Right cardiac atrium (tissue), 5 donors: ENCODE results near the gene SLC22A13. TPM values are rescaled to one million over a fixed set of nuclear protein-coding genes. Genes with fewer than 3 reads are reported as not detected.
"Not testable (repeated sequence)": the region's sequence is repeated elsewhere in the genome, so short reads cannot be mapped to it uniquely, and the experiment has no call there.

Experiments used
- ATAC-seq, 2 donors: fragments of 200-7000 bp; cut with Tn5 transposase; one replicate each; pipeline versions ENCODE4 v1.8.0 to v1.9.1; 2020; ENCODE audit warnings: moderate library complexity in 2 of 2, mild to moderate bottlenecking in 1 of 2
- DNase-seq, 3 donors: peaks; one replicate each; pipeline ENCODE4 v3.0.0-alpha.2; 2020
- H3K27ac ChIP-seq: one replicate; pipeline ENCODE4 v1.5.1; 2013; ENCODE audit warnings: mild to moderate bottlenecking, low read length, control low read depth, moderate library complexity
- H3K27me3 ChIP-seq: one replicate; pipeline ENCODE4 v1.6.1; 2013; ENCODE audit not compliant: control insufficient read depth, insufficient read depth
- H3K4me1 ChIP-seq: one replicate; pipeline ENCODE4 v1.6.1; 2013; ENCODE audit warnings: low read length; ENCODE audit not compliant: control insufficient read depth, insufficient read depth
- H3K4me3 ChIP-seq: one replicate; pipeline ENCODE4 v1.5.1; 2013; ENCODE audit warnings: low read length, control low read depth
- H3K9me3 ChIP-seq: one replicate; pipeline ENCODE4 v1.6.1; 2013; ENCODE audit warnings: low read length; ENCODE audit not compliant: control insufficient read depth
- WGBS: extraction: QIAGEN DNeasy Blood & Tissue Kit; methylation state at CpG from one replicate; pipeline ENCODE4 v1.1.7; 2013; 5-methylcytosine and 5-hydroxymethylcytosine counted together
- intact Hi-C, 4 donors: fragments of 100-400 bp; cut with DNase I; formaldehyde crosslinking; loops; one replicate each; pipeline versions ENCODE4 v1.11.0 to v1.14.0; 2022 to 2023
- polyA plus RNA-seq: library from polyadenylated mRNA; stranded (reverse); fragments of 200-250 nt; gene quantifications from one replicate; pipeline ENCODE4 v1.2.3, GENCODE V29; 2013
- total RNA-seq, 4 donors: library from RNA; stranded (reverse); fragmentation: NEBNext Ultra II Directional; extraction: Animal tissue kit (Norgen Biotek cat#: 25700); gene quantifications; one replicate each; pipeline ENCODE4 v1.2.1, GENCODE V29; 2021
- donor health status: healthy with polysubstance abuse.
- donor health status: DM: no; HTN: yes; CAD: no.
- donor health status: DM: no; HTN: no; CAD: no.
- donor health status: DM: no; HTN: yes; CAD: no; lungs with severe emphysema.
- donor health status: DM: yes; HTN: yes; CAD: no.

The SLC22A13 gene
- total and polyA plus RNA-seq, 5 donors, result 0.09 to 0.29 (median 0.18) TPM; not detected in 2

- Histone ChIP-seq H3K9me3 (no peaks in the 10 kb centered on the region), H3K4me3 (no peak overlapping the region), H3K27me3 (no peaks in the 10 kb centered on the region), H3K4me1 (no peaks in the 10 kb centered on the region), H3K27ac (no peak overlapping the region)
- intact Hi-C loops, result no loop called here
- DNase-seq (no peak), ATAC-seq (no peak)
- 86% methylated on average over 8 of the region's 8 CpGs for WGBS
Measured at GRCh38 chr3:38318766-38319671, 53.4 kb downstream of the SLC22A13 start.

GRCh38 chr3:38320638-38321037 is 55.0 kb downstream of the SLC22A13 start:
- H3K4me1 ChIP-seq, H3K27ac ChIP-seq, H3K4me3 ChIP-seq, intact Hi-C loops, H3K9me3 ChIP-seq, DNase-seq, H3K27me3 ChIP-seq, ATAC-seq: not testable (repeated sequence)
- WGBS, result 90% methylated on average over 4 of the region's 4 CpGs

GRCh38 chr3:38323060-38323459 is 57.4 kb downstream of the SLC22A13 start:
- H3K4me3 ChIP-seq, result no peak overlapping the region
- ATAC-seq (no peak), DNase-seq (no peak)
- no peaks in the 10 kb centered on the region for H3K9me3 ChIP-seq
- H3K27me3 ChIP-seq, result no peaks in the 10 kb centered on the region
- no peaks in the 10 kb centered on the region for H3K4me1 ChIP-seq
- no peak overlapping the region for H3K27ac ChIP-seq
- intact Hi-C loops, result no loop called here
- WGBS, result 86% methylated on average over 1 of the region's 1 CpG

GRCh38 chr3:38325256-38325655 is 59.6 kb downstream of the SLC22A13 start:
- Histone ChIP-seq H3K27me3 (no peaks in the 10 kb centered on the region), H3K9me3 (no peaks in the 10 kb centered on the region), H3K4me1 (no peaks in the 10 kb centered on the region), H3K27ac (no peak overlapping the region), H3K4me3 (no peak overlapping the region)
- 74% methylated on average over 2 of the region's 2 CpGs for WGBS
- ATAC-seq, result no peak
- intact Hi-C loops, result no loop called here
- no peak for DNase-seq

- Histone ChIP-seq H3K9me3 (no peaks in the 10 kb centered on the region), H3K4me3 (no peak overlapping the region), H3K4me1 (no peaks in the 10 kb centered on the region), H3K27me3 (no peaks in the 10 kb centered on the region), H3K27ac (no peak overlapping the region)
- DNase-seq (no peak), ATAC-seq (no peak)
- intact Hi-C loops, result no loop called here
Measured at GRCh38 chr3:38327335-38328009, 61.9 kb downstream of the SLC22A13 start.

Other genes starting within 250 kb of the SLC22A13 start
- gene PLCD1, start 236.2 kb upstream of the SLC22A13 start, total RNA-seq, result 10 to 100 TPM; 12.1 to 17.7 (median 15.2) TPM
- gene PLCD1, start 236.2 kb upstream of the SLC22A13 start, polyA plus RNA-seq, result 11.2 TPM
- 1 to 10 TPM in 1 of 4 donors, under 1 TPM in 3; 0.23 to 1.0 (median 0.61) TPM for gene DLEC1, start 226.6 kb upstream of the SLC22A13 start, total RNA-seq
- 0.48 TPM for gene DLEC1, start 226.6 kb upstream of the SLC22A13 start, polyA plus RNA-seq
- gene ACAA1, start 128.7 kb upstream of the SLC22A13 start, total RNA-seq, result 10 to 100 TPM; 80.8 to 98.8 (median 88.4) TPM
- 98.8 TPM for gene ACAA1, start 128.7 kb upstream of the SLC22A13 start, polyA plus RNA-seq
- gene MYD88, start 127.2 kb upstream of the SLC22A13 start, total RNA-seq, result 10 to 100 TPM; 11.1 to 19.8 (median 13.1) TPM
- gene MYD88, start 127.2 kb upstream of the SLC22A13 start, polyA plus RNA-seq, result 8.4 TPM
- gene OXSR1, start 100.3 kb upstream of the SLC22A13 start, total RNA-seq, result 10 to 100 TPM; 20.2 to 39.1 (median 25.1) TPM
- 12.9 TPM for gene OXSR1, start 100.3 kb upstream of the SLC22A13 start, polyA plus RNA-seq
- under 1 TPM in 2 of 4 donors, not detected in 2; 0.14 to 0.17 TPM for gene SLC22A14, start 16.5 kb downstream of the SLC22A13 start, total RNA-seq
- 0.11 TPM for gene SLC22A14, start 16.5 kb downstream of the SLC22A13 start, polyA plus RNA-seq
- 1 to 10 TPM in 2 of 4 donors, under 1 TPM in 2; 0.37 to 1.3 (median 0.83) TPM for gene XYLB, start 81.0 kb downstream of the SLC22A13 start, total RNA-seq
- gene XYLB, start 81.0 kb downstream of the SLC22A13 start, polyA plus RNA-seq, result 0.41 TPM
- gene ACVR2B, start 188.1 kb downstream of the SLC22A13 start, total RNA-seq, result 1 to 10 TPM; 5.0 to 6.2 (median 5.7) TPM
- 1.7 TPM for gene ACVR2B, start 188.1 kb downstream of the SLC22A13 start, polyA plus RNA-seq
- 10 to 100 TPM; 19.4 to 27.7 (median 24.6) TPM for gene EXOG, start 230.5 kb downstream of the SLC22A13 start, total RNA-seq
- 22.4 TPM for gene EXOG, start 230.5 kb downstream of the SLC22A13 start, polyA plus RNA-seq